Tibial nerve (tissue), 3 donors: ENCODE measurements around the gene TCF4.

Experiments
- CTCF ChIP-seq, 5 experiments: fragments of 200-600 bp in 3 of 5; fragments of 450-650 bp in 2 of 5; sonication (generic) in 3 of 5; IDR thresholded peaks; one replicate each; pipeline ENCODE4 v1.5.1; 2016 to 2019; ENCODE audit warnings: antibody characterized with exemption in 5 of 5, mild to moderate bottlenecking in 3 of 5, moderate library complexity in 2 of 5
- POLR2A ChIP-seq, 2 donors: fragments of 450-650 bp; IDR thresholded peaks; one replicate each; pipeline ENCODE4 v1.6.1; 2017; ENCODE audit warnings: antibody characterized with exemption in 2 of 2, mild to moderate bottlenecking in 2 of 2, moderate library complexity in 2 of 2

DNA sequence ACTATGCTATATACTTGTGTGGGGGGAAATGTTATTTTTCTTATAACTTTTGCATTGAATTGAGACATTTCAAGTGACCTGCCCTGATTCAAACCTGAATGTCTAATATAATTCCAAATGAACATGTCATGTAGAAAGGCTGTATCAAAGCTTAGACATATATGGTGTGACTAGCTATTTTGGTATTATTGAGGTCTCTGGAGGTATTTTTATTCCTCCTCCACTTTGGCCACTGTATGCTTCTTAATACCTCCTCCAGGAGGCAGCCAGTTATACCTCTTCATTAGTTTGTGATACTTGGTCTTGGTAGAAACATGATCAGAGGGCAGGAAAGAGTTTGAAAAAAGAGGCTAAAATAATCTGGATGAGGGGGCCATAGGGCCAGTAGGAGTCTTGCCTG is 217.1 kb downstream of the TCF4 start:
- TF ChIP-seq CTCF (IDR thresholded peaks at IDR 0.05): no peak
- no peak for TF ChIP-seq POLR2A (IDR thresholded peaks at IDR 0.05)
